Endodermal cell (in vitro differentiated cells): ENCODE results near the gene CFAP77. TPM values are rescaled to one million over a fixed set of nuclear protein-coding genes. Genes with fewer than 3 reads are reported as not detected.

Experiments used
- DNase-seq: peaks from one replicate; pipeline ENCODE4 v3.0.0-alpha.2; 2017
- H3K27ac ChIP-seq: 2 replicates; pipeline ENCODE4 v1.5.1; 2013; ENCODE audit warnings: mild to moderate bottlenecking, low read depth, low read length, moderate library complexity
- H3K27me3 ChIP-seq: 2 replicates; pipeline ENCODE4 v1.6.1; 2013; ENCODE audit warnings: mild to moderate bottlenecking, low read length, moderate library complexity; ENCODE audit not compliant: insufficient read depth, control insufficient read depth, poor library complexity, severe bottlenecking
- H3K36me3 ChIP-seq: 2 replicates; pipeline ENCODE4 v1.7.0; 2013; ENCODE audit warnings: mild to moderate bottlenecking, low read length, moderate library complexity; ENCODE audit not compliant: control insufficient read depth, insufficient read depth
- H3K4me1 ChIP-seq: one replicate; pipeline ENCODE4 v1.7.0; 2013; ENCODE audit warnings: low read length; ENCODE audit not compliant: control insufficient read depth, insufficient read depth
- H3K4me3 ChIP-seq: 2 replicates; pipeline ENCODE4 v1.5.1; 2013; ENCODE audit warnings: mild to moderate bottlenecking, low read length, moderate library complexity
- H3K9ac ChIP-seq: 2 replicates; pipeline ENCODE4 v1.6.1; 2013; ENCODE audit warnings: mild to moderate bottlenecking, low read length, moderate library complexity; ENCODE audit not compliant: poor library complexity, severe bottlenecking; ENCODE audit errors: extremely low read depth
- H3K9me3 ChIP-seq: 2 replicates; pipeline ENCODE4 v1.6.1; 2013; ENCODE audit warnings: mild to moderate bottlenecking, low read length, moderate library complexity; ENCODE audit not compliant: control insufficient read depth
- H3K27ac Mint-ChIP-seq: 2 replicates; pipeline ENCODE4 v1.8.0; 2020; ENCODE audit warnings: mixed read lengths
- H3K27me3 Mint-ChIP-seq: 2 replicates; pipeline ENCODE4 v1.8.0; 2021; ENCODE audit warnings: mild to moderate bottlenecking, mixed read lengths; ENCODE audit not compliant: insufficient read depth
- H3K36me3 Mint-ChIP-seq: 2 replicates; pipeline ENCODE4 v1.8.0; 2020; ENCODE audit warnings: low read depth, mixed read lengths
- H3K4me1 Mint-ChIP-seq: 2 replicates; pipeline ENCODE4 v1.8.0; 2020; ENCODE audit warnings: mixed read lengths
- H3K4me3 Mint-ChIP-seq: 2 replicates; pipeline ENCODE4 v1.8.0; 2020; ENCODE audit warnings: mild to moderate bottlenecking, moderate library complexity, mixed read lengths
- H3K9me3 Mint-ChIP-seq: 2 replicates; pipeline ENCODE4 v1.8.0; 2020; ENCODE audit warnings: mild to moderate bottlenecking, mixed read lengths
- WGBS, 2 experiments: methylation state at CpG; one replicate each; pipeline versions ENCODE4 v1.1.5 to v1.1.7; 2013; ENCODE audit warnings: missing lambda C conversion rate in 2 of 2, mixed read lengths in 1 of 2; ENCODE audit not compliant: insufficient coverage in 1 of 2, insufficient read length in 1 of 2; 5-methylcytosine and 5-hydroxymethylcytosine counted together
- total RNA-seq, 2 donors: library from RNA; stranded (reverse); fragmentation: NEBNext Ultra II Directional in 1 of 2; extraction: Animal tissue kit (Norgen Biotek cat#: 25700) in 1 of 2; gene quantifications; 2 replicates in 1 of 2; 3 replicates in 1 of 2; pipeline ENCODE4 v1.2.1, GENCODE V29; 2021
- TF ChIP-seq, protein P1 (sequence below): fragments of 200-600 bp; sonication (generic); conservative IDR thresholded peaks from 2 replicates; pipeline ENCODE4 v1.5.0; 2021; ENCODE audit warnings: antibody characterized with exemption, mild to moderate bottlenecking

Gene CFAP77
- total RNA-seq, 2 donors from 2014 or later, result 1.7 to 2.2 TPM

GRCh38 chr9:132474253-132474652 lies 64.2 kb downstream of the CFAP77 start:
- H3K4me1 ChIP-seq, result no peaks in the 10 kb centered on the region
- 68 to 86% methylated on average over 9 to 14 of the region's 14 CpGs for WGBS, 2 experiments
- no peak for DNase-seq
- Mint-ChIP-seq H3K27ac (no peak overlapping the region), H3K27me3 (peaks cover 2% of the 10 kb centered on the region), H3K4me3 (no peak overlapping the region), H3K4me1 (peaks cover 12% of the 10 kb centered on the region), H3K36me3 (no peaks in the 10 kb centered on the region), H3K9me3 (no peaks in the 10 kb centered on the region)
- no peaks in the 10 kb centered on the region for H3K9me3 ChIP-seq
- TF ChIP-seq, protein P1, sequence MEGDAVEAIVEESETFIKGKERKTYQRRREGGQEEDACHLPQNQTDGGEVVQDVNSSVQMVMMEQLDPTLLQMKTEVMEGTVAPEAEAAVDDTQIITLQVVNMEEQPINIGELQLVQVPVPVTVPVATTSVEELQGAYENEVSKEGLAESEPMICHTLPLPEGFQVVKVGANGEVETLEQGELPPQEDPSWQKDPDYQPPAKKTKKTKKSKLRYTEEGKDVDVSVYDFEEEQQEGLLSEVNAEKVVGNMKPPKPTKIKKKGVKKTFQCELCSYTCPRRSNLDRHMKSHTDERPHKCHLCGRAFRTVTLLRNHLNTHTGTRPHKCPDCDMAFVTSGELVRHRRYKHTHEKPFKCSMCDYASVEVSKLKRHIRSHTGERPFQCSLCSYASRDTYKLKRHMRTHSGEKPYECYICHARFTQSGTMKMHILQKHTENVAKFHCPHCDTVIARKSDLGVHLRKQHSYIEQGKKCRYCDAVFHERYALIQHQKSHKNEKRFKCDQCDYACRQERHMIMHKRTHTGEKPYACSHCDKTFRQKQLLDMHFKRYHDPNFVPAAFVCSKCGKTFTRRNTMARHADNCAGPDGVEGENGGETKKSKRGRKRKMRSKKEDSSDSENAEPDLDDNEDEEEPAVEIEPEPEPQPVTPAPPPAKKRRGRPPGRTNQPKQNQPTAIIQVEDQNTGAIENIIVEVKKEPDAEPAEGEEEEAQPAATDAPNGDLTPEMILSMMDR, result no peak
- H3K36me3 ChIP-seq, result no peaks in the 10 kb centered on the region
- no peaks in the 10 kb centered on the region for H3K27me3 ChIP-seq
- H3K4me3 ChIP-seq, result no peak overlapping the region
- H3K9ac ChIP-seq, result no peak overlapping the region
- H3K27ac ChIP-seq, result peak overlapping the region; percentile 44

DNA sequence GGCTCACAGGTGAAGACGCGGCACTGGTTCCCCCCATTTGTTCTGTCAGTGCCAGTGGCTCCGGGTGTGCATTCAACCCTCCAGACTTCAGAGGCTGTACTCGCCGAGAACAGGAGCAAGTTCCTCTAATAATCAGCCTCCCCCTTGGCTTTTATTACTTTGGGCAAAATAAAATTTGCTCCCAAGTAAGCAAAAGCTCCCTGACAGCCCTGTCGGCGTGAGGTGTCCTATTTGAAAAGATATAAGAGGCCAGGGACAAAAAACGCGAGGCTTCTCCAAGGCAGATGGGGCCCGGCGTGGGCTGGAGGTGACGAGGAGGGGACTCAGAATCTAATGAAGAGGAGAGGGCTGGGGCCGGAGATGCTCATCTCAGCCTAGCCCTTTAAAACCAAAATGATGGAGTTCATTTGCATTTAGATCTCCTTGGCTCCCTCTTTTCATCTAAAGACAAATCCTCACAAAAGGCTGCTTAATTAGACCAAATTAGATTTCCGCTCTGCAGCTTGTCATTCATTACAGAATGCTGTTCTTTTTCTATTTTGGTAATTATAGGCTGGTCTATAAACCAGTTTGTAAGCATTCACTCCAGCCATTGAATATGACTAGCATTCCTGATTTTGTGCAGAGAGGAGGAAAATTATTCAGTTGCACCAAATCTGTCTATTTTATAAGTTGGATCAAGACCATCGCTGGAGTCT lies 68.5 kb downstream of the CFAP77 start:
- WGBS, 2 experiments, result 87 to 90% methylated on average over 13 to 15 of the region's 15 CpGs
- H3K9me3 Mint-ChIP-seq, result no peaks in the 10 kb centered on the region
- H3K4me1 ChIP-seq, result no peaks in the 10 kb centered on the region

DNA sequence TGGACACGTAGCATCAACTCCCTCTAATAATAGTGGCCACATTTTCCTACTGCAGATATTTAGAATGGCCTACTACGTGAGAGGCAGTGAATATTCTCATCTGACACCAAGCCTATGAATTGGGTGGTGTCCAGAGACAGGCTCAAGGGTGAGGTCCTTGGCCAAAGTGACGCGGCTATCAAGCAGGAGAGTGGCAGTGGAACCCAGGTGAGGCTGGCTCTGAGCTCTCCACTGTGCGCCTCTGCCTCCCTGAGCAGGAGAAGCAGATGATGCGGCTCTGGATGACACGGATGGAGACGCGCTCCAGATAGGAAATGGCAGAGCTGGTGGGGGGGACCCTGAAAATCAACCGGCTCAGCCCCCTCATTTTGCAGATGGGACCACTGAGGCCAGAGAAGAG lies 69.7 kb downstream of the CFAP77 start:
- Mint-ChIP-seq H3K4me1 (peaks cover 12% of the 10 kb centered on the region), H3K27ac (no peak overlapping the region), H3K36me3 (no peaks in the 10 kb centered on the region), H3K27me3 (peaks cover 4% of the 10 kb centered on the region), H3K4me3 (no peak overlapping the region), H3K9me3 (no peaks in the 10 kb centered on the region)
- Histone ChIP-seq H3K27ac (no peak overlapping the region), H3K9ac (no peak overlapping the region), H3K9me3 (no peaks in the 10 kb centered on the region), H3K27me3 (no peaks in the 10 kb centered on the region), H3K4me1 (no peaks in the 10 kb centered on the region), H3K36me3 (no peaks in the 10 kb centered on the region), H3K4me3 (no peak overlapping the region)
- 94 to 97% methylated on average over 5 to 10 of the region's 10 CpGs for WGBS, 2 experiments
- no peak for DNase-seq
- TF ChIP-seq, protein P1, result no peak

More for the DNA sequence above, 68.5 kb downstream of the CFAP77 start:
- H3K27ac ChIP-seq, result no peak overlapping the region
- TF ChIP-seq, protein P1, result no peak
- no peaks in the 10 kb centered on the region for H3K27me3 ChIP-seq
- no peaks in the 10 kb centered on the region for H3K9me3 ChIP-seq
- Mint-ChIP-seq H3K36me3 (no peaks in the 10 kb centered on the region), H3K4me3 (no peak overlapping the region), H3K4me1 (peaks cover 11% of the 10 kb centered on the region), H3K27me3 (peaks cover 2% of the 10 kb centered on the region), H3K27ac (no peak overlapping the region)
- no peak overlapping the region for H3K4me3 ChIP-seq
- H3K9ac ChIP-seq, result no peak overlapping the region
- no peaks in the 10 kb centered on the region for H3K36me3 ChIP-seq
- no peak for DNase-seq
